Psoas muscle (tissue), 8 donors: ENCODE data around the gene SIN3A. TPM values are rescaled to one million over a fixed set of nuclear protein-coding genes. Genes with fewer than 3 reads are reported as not detected.
"Not testable (repeated sequence)": the region's sequence is repeated elsewhere in the genome, so short reads cannot be mapped to it uniquely, and the experiment has no call there.

Experiments used
- ATAC-seq, 4 donors: fragments of 200-7000 bp; cut with Tn5 transposase; one replicate each; pipeline ENCODE4 v1.9.1; 2020; ENCODE audit warnings: moderate library complexity in 3 of 4, mild to moderate bottlenecking in 2 of 4
- DNase-seq, 2 donors: peaks; one replicate each; pipeline ENCODE4 v3.0.0-alpha.2; 2020
- H3K27ac ChIP-seq: fragments of 200-600 bp; one replicate; pipeline ENCODE4 v1.8.0; 2022
- H3K27me3 ChIP-seq, 3 donors: fragments of 200-600 bp in 1 of 3; one replicate each; pipeline versions ENCODE4 v1.6.1 to v1.8.0; 2013 to 2022; ENCODE audit warnings: low read length in 2 of 3, mild to moderate bottlenecking in 2 of 3, moderate library complexity in 1 of 3; ENCODE audit not compliant: insufficient read depth in 3 of 3
- H3K36me3 ChIP-seq, 2 donors: fragments of 200-600 bp in 1 of 2; one replicate each; pipeline versions ENCODE4 v1.6.1 to v1.8.0; 2013 to 2022; ENCODE audit warnings: low read depth in 1 of 2, mild to moderate bottlenecking in 1 of 2, moderate library complexity in 1 of 2; ENCODE audit not compliant: insufficient read depth in 1 of 2
- H3K4me1 ChIP-seq: fragments of 200-600 bp; one replicate; pipeline ENCODE4 v1.8.0; 2022
- H3K4me3 ChIP-seq: fragments of 200-600 bp; one replicate; pipeline ENCODE4 v1.8.0; 2022; ENCODE audit warnings: mild to moderate bottlenecking
- H3K9me3 ChIP-seq: fragments of 200-600 bp; one replicate; pipeline ENCODE4 v1.8.0; 2022
- CTCF ChIP-seq: fragments of 200-600 bp; IDR thresholded peaks from one replicate; pipeline ENCODE4 v1.8.0; 2022; ENCODE audit warnings: antibody characterized with exemption
- WGBS, 3 donors: extraction: QIAGEN DNeasy Blood & Tissue Kit; methylation state at CpG; one replicate each; pipeline versions ENCODE4 v1.1.6 to v1.1.7; 2013; 5-methylcytosine and 5-hydroxymethylcytosine counted together
- intact Hi-C, 2 donors: fragments of 100-400 bp; cut with DNase I; formaldehyde crosslinking; loops; one replicate each; pipeline versions ENCODE4 v1.11.0 to v1.14.2; 2022
- polyA plus RNA-seq, 3 donors: library from polyadenylated mRNA; stranded (reverse); fragments of 200-250 nt; gene quantifications; one replicate each; pipeline ENCODE4 v1.2.3, GENCODE V29; 2013
- total RNA-seq, 4 donors: library from RNA; stranded (reverse); fragmentation: NEBNext Ultra II Directional in 2 of 4; extraction: Animal tissue kit (Norgen Biotek cat#: 25700) in 2 of 4; gene quantifications; one replicate each; pipeline versions ENCODE4 v1.2.1 to v1.2.4, GENCODE V29; 2021 to 2023
- donor health status: healthy with polysubstance abuse.
- donor health status: DM: no; HTN: no; CAD: no; lungs with moderate emphysema.
- donor health status: Bipolar disorder and iron deficiency.
- donor health status: healthy.
- donor health status: DM: yes; HTN: yes; CAD: no.
- donor health status: DM: no; HTN: no; CAD: no.
- donor health status: DM: no; HTN: no; CAD: no.
- donor health status: DM: yes; HTN: yes; CAD: no.

The SIN3A gene
- total and polyA plus RNA-seq, 7 donors, result 7.2 to 35.5 (median 21.7) TPM

- intact Hi-C loops, result no loop called here
- 92 to 95% (median 95%) methylated on average over 6 of the region's 6 CpGs for WGBS, 3 donors
- no peaks in the 10 kb centered on the region for H3K9me3 ChIP-seq
- H3K27ac ChIP-seq, result no peak overlapping the region
- H3K27me3 ChIP-seq, result no peaks in the 10 kb centered on the region
- H3K36me3 ChIP-seq, result peaks cover 24 to 89% of the 10 kb centered on the region in 2 donors
- TF ChIP-seq CTCF, result no peak
- no peak overlapping the region for H3K4me3 ChIP-seq
- H3K4me1 ChIP-seq, result no peaks in the 10 kb centered on the region
- ATAC-seq (no peak), DNase-seq (no peak)
These were observed 41.3 kb downstream of the SIN3A start for GRCh38 chr15:75410196-75410595.

- no peaks in the 10 kb centered on the region for H3K9me3 ChIP-seq
- ATAC-seq (no peak), DNase-seq (no peak)
- no peaks in the 10 kb centered on the region for H3K4me1 ChIP-seq
- H3K4me3 ChIP-seq, result no peak overlapping the region
- intact Hi-C loops, result loop anchor here in 1 of 2 donors (5.0 kb wide), 1 partner anchor 35 kb away; no protein-coding TSS in a partner anchor
- 92 to 98% (median 93%) methylated on average over 1 of the region's 1 CpG for WGBS, 3 donors
- H3K27ac ChIP-seq, result no peak overlapping the region
- H3K27me3 ChIP-seq, result no peaks in the 10 kb centered on the region
- TF ChIP-seq CTCF, result no peak
- peaks cover 21 to 98% of the 10 kb centered on the region in 2 donors for H3K36me3 ChIP-seq
These were observed 44.4 kb downstream of the SIN3A start for GRCh38 chr15:75407083-75407482.

- WGBS, 3 donors, result 91 to 94% (median 91%) methylated on average over 2 of the region's 2 CpGs
- Histone ChIP-seq H3K27ac (no peak overlapping the region), H3K27me3 (no peaks in the 10 kb centered on the region), H3K4me1 (no peaks in the 10 kb centered on the region), H3K4me3 (no peak overlapping the region), H3K9me3 (no peaks in the 10 kb centered on the region), H3K36me3 (peaks cover 9 to 98% of the 10 kb centered on the region in 2 donors)
- intact Hi-C loops, result no loop called here
- TF ChIP-seq CTCF, result no peak
- no peak for DNase-seq
- ATAC-seq, result no peak
These were observed 47.6 kb downstream of the SIN3A start for GRCh38 chr15:75403892-75404291.

GRCh38 chr15:75397494-75397893, 54.0 kb downstream of the SIN3A start:
- 78 to 81% (median 79%) methylated on average over 2 of the region's 2 CpGs for WGBS, 3 donors
- DNase-seq, result no peak
- H3K4me3 ChIP-seq, result no peak overlapping the region
- H3K9me3 ChIP-seq, result no peaks in the 10 kb centered on the region
- H3K27me3 ChIP-seq, result no peaks in the 10 kb centered on the region
- intact Hi-C loops, result no loop called here
- H3K27ac ChIP-seq, result no peak overlapping the region
- H3K4me1 ChIP-seq, result no peaks in the 10 kb centered on the region
- no peak for ATAC-seq
- no peak for TF ChIP-seq CTCF
- H3K36me3 ChIP-seq, result peaks cover 7 to 100% of the 10 kb centered on the region in 2 donors

GRCh38 chr15:75389791-75390382, 61.6 kb downstream of the SIN3A start:
- Histone ChIP-seq H3K9me3 (no peaks in the 10 kb centered on the region), H3K27ac (no peak overlapping the region), H3K4me3 (no peak overlapping the region), H3K36me3 (peaks cover 25 to 100% of the 10 kb centered on the region in 2 donors), H3K27me3 (no peaks in the 10 kb centered on the region), H3K4me1 (no peaks in the 10 kb centered on the region)
- TF ChIP-seq CTCF, result no peak
- 94 to 96% (median 95%) methylated on average over 1 of the region's 1 CpG for WGBS, 3 donors
- DNase-seq, result no peak
- no peak for ATAC-seq
- intact Hi-C loops, result no loop called here

- H3K4me1 ChIP-seq, DNase-seq, H3K27me3 ChIP-seq, intact Hi-C loops, ATAC-seq, H3K9me3 ChIP-seq, H3K4me3 ChIP-seq, H3K27ac ChIP-seq: not testable (repeated sequence)
- H3K36me3 ChIP-seq, result peaks cover 16 to 100% of the 10 kb centered on the region in 2 donors
- 89 to 94% (median 93%) methylated on average over 5 of the region's 5 CpGs for WGBS, 3 donors
These were observed 67.5 kb downstream of the SIN3A start for GRCh38 chr15:75383986-75384385.
